WI38 (cell line): Measurements from ENCODE around the gene KLRD1.
"Not testable (repeated sequence)": the region's sequence is repeated elsewhere in the genome, so short reads cannot be mapped to it uniquely, and the experiment has no call there.

Source experiments
- H3K4me3 ChIP-seq: 2 replicates; pipeline ENCODE4 v1.5.1; 2011; ENCODE audit warnings: low read depth, mild to moderate bottlenecking, control low read depth, low read length
- CTCF ChIP-seq: IDR thresholded peaks from 2 replicates; pipeline ENCODE4 v1.5.1; 2012; ENCODE audit warnings: low read depth, mild to moderate bottlenecking, control low read depth, low read length

The KLRD1 gene

GRCh38 chr12:10364815-10365622 lies 57.3 kb downstream of the KLRD1 start:
- TF ChIP-seq CTCF: no peak
- peak overlapping the region; percentile 59 for H3K4me3 ChIP-seq

- TF ChIP-seq CTCF: peak; percentile 18; the same call in 1 of the 2 replicates
- H3K4me3 ChIP-seq: peak overlapping the region; percentile 59
Measured at GRCh38 chr12:10365696-10366405, 58.2 kb downstream of the KLRD1 start.

GRCh38 chr12:10366875-10367274 lies 59.2 kb downstream of the KLRD1 start:
- H3K4me3 ChIP-seq: no peak overlapping the region
- peak; percentile 15; the same call in 1 of the 2 replicates for TF ChIP-seq CTCF

GRCh38 chr12:10367714-10368113 lies 60.0 kb downstream of the KLRD1 start:
- H3K4me3 ChIP-seq: not testable (repeated sequence)

GRCh38 chr12:10368206-10369171 lies 60.8 kb downstream of the KLRD1 start:
- no peak overlapping the region for H3K4me3 ChIP-seq
- TF ChIP-seq CTCF: no peak

- H3K4me3 ChIP-seq: no peak overlapping the region
- TF ChIP-seq CTCF: no peak
Measured at GRCh38 chr12:10369557-10370415, 62.1 kb downstream of the KLRD1 start.

- H3K4me3 ChIP-seq: not testable (repeated sequence)
Measured at GRCh38 chr12:10371893-10372535, 64.3 kb downstream of the KLRD1 start.
